Trophoblast cell (in vitro differentiated cells and primary cell): ENCODE measurements around the gene KBTBD13.

ENCODE experiments used
- DNase-seq, 2 donors: peaks; one replicate each; pipeline ENCODE4 v3.0.0-alpha.2; 2016
- H2AFZ ChIP-seq: 2 replicates; pipeline ENCODE4 v1.6.1; 2013; ENCODE audit warnings: low read length, moderate library complexity, mild to moderate bottlenecking; ENCODE audit not compliant: insufficient read depth, poor library complexity
- H2AK5ac ChIP-seq: 2 replicates; pipeline ENCODE4 v1.6.1; 2013; ENCODE audit warnings: mild to moderate bottlenecking, low read length
- H2BK120ac ChIP-seq: 2 replicates; pipeline ENCODE4 v1.6.1; 2013; ENCODE audit warnings: low read length, mild to moderate bottlenecking, moderate library complexity; ENCODE audit not compliant: insufficient read depth, poor library complexity
- H2BK12ac ChIP-seq: 2 replicates; pipeline ENCODE4 v1.6.1; 2013; ENCODE audit warnings: mild to moderate bottlenecking, low read length, moderate library complexity
- H2BK5ac ChIP-seq: 2 replicates; pipeline ENCODE4 v1.6.1; 2013; ENCODE audit warnings: low read length, low read depth, moderate library complexity, mild to moderate bottlenecking; ENCODE audit not compliant: poor library complexity
- H3K14ac ChIP-seq: 2 replicates; pipeline ENCODE4 v1.6.1; 2013; ENCODE audit warnings: mild to moderate bottlenecking, low read length
- H3K18ac ChIP-seq: 2 replicates; pipeline ENCODE4 v1.6.1; 2013; ENCODE audit warnings: mild to moderate bottlenecking, low read length
- H3K23ac ChIP-seq: 2 replicates; pipeline ENCODE4 v1.6.1; 2013; ENCODE audit warnings: low read length
- H3K27ac ChIP-seq: 2 replicates; pipeline ENCODE4 v1.5.1; 2013; ENCODE audit warnings: low read depth, mild to moderate bottlenecking, inconsistent platforms, low read length, moderate library complexity
- H3K27me3 ChIP-seq: 2 replicates; pipeline ENCODE4 v1.6.1; 2013; ENCODE audit warnings: inconsistent platforms, mild to moderate bottlenecking, low read length, moderate library complexity; ENCODE audit not compliant: insufficient read depth
- H3K36me3 ChIP-seq, 2 experiments: 1 replicate in 1 of 2; 2 replicates in 1 of 2; pipeline ENCODE4 v1.6.1; 2013; ENCODE audit warnings: low read length in 2 of 2, mild to moderate bottlenecking in 2 of 2, moderate library complexity in 1 of 2; ENCODE audit not compliant: insufficient read depth in 2 of 2, control insufficient read depth in 1 of 2
- H3K4ac ChIP-seq: 2 replicates; pipeline ENCODE4 v1.6.1; 2013; ENCODE audit warnings: low read depth, mild to moderate bottlenecking, low read length, moderate library complexity
- H3K4me1 ChIP-seq, 2 experiments: 1 replicate in 1 of 2; 2 replicates in 1 of 2; pipeline ENCODE4 v1.6.1; 2013; ENCODE audit warnings: low read length in 2 of 2, mild to moderate bottlenecking in 2 of 2, moderate library complexity in 1 of 2; ENCODE audit not compliant: insufficient read depth in 2 of 2, control insufficient read depth in 1 of 2
- H3K4me2 ChIP-seq: 2 replicates; pipeline ENCODE4 v1.6.1; 2013; ENCODE audit warnings: inconsistent platforms, mild to moderate bottlenecking, low read length, moderate library complexity
- H3K4me3 ChIP-seq: 2 replicates; pipeline ENCODE4 v1.5.1; 2013; ENCODE audit warnings: mild to moderate bottlenecking, low read depth, low read length, inconsistent platforms
- H3K79me1 ChIP-seq: one replicate; pipeline ENCODE4 v1.6.1; 2013; ENCODE audit warnings: low read length
- H3K79me2 ChIP-seq: 2 replicates; pipeline ENCODE4 v1.6.1; 2013; ENCODE audit warnings: low read length, mild to moderate bottlenecking; ENCODE audit not compliant: control insufficient read depth, insufficient read depth, poor library complexity
- H3K9ac ChIP-seq: 2 replicates; pipeline ENCODE4 v1.6.1; 2013; ENCODE audit warnings: mild to moderate bottlenecking, low read length
- H3K9me3 ChIP-seq: 2 replicates; pipeline ENCODE4 v1.6.1; 2013; ENCODE audit warnings: low read depth, mild to moderate bottlenecking, control low read depth, inconsistent platforms, low read length; ENCODE audit not compliant: insufficient read depth
- H4K12ac ChIP-seq: 2 replicates; pipeline ENCODE4 v1.6.1; 2013; ENCODE audit warnings: low read depth, mild to moderate bottlenecking, low read length, moderate library complexity
- H4K8ac ChIP-seq: 2 replicates; pipeline ENCODE4 v1.6.1; 2013; ENCODE audit warnings: low read depth, mild to moderate bottlenecking, low read length, moderate library complexity
- H4K91ac ChIP-seq: one replicate; pipeline ENCODE4 v1.6.1; 2013; ENCODE audit warnings: low read depth, mild to moderate bottlenecking, low read length, moderate library complexity
- WGBS: extraction: QIAGEN DNeasy Blood & Tissue Kit; methylation state at CpG from one replicate; pipeline ENCODE4 v1.1.7; 2013; ENCODE audit warnings: missing lambda C conversion rate; ENCODE audit not compliant: insufficient read length, insufficient coverage; ENCODE audit errors: extremely low coverage; 5-methylcytosine and 5-hydroxymethylcytosine counted together

The KBTBD13 gene

GRCh38 chr15:65028921-65029735 is 47.4 kb upstream of the KBTBD13 start, which contains the start of gene MTFMT:
Gene MTFMT (minus strand): TSS chr15:65029639. CDS start chr15:65029613, 26 bp downstream.
- Histone ChIP-seq H4K8ac (peak within 1 kb of the TSS; percentile 61), H2AFZ (peak within 1 kb of the TSS; percentile 90), H2BK12ac (no peak within 1 kb of the TSS), H3K18ac (peak within 1 kb of the TSS; percentile 97), H3K27ac (no peak within 1 kb of the TSS), H3K79me1 (peaks cover 5% of the 10 kb centered on the region), H3K27me3 (no peaks in the 10 kb centered on the region), H2BK120ac (peak within 1 kb of the TSS; percentile 31), H3K4ac (peak within 1 kb of the TSS; percentile 90), H3K79me2 (peaks cover 5% of the 10 kb centered on the region), H3K4me2 (peak within 1 kb of the TSS; percentile 99), H3K4me1 (peaks cover 2 to 3% of the 10 kb centered on the region in 2 experiments), H3K36me3 (no peaks in the 10 kb centered on the region), H2AK5ac (peak within 1 kb of the TSS; percentile 81), H3K14ac (peak within 1 kb of the TSS; percentile 93), H3K4me3 (peak within 1 kb of the TSS; percentile 94), H4K91ac (peak within 1 kb of the TSS; percentile 55), H3K9me3 (peaks cover 2% of the 10 kb centered on the region), H3K23ac (no peak within 1 kb of the TSS), H2BK5ac (peak within 1 kb of the TSS; percentile 16), H3K9ac (peak within 1 kb of the TSS; percentile 94), H4K12ac (peak within 1 kb of the TSS; percentile 77)
- WGBS, result no CpG with 5 or more reads among the region's 73 CpGs
- peak; percentile 74 to 86 for DNase-seq

GRCh38 chr15:65029736-65030208 is 46.8 kb upstream of the KBTBD13 start:
- DNase-seq, result no peak
- no peak overlapping the region for H3K18ac ChIP-seq

GRCh38 chr15:65032801-65033537 is 43.6 kb upstream of the KBTBD13 start:
- no peaks in the 10 kb centered on the region for H3K36me3 ChIP-seq
- no peak overlapping the region for H3K4me2 ChIP-seq
- no peaks in the 10 kb centered on the region for H3K27me3 ChIP-seq
- H3K4me1 ChIP-seq, result peaks cover 2 to 3% of the 10 kb centered on the region in 2 experiments
- H2BK120ac ChIP-seq, result no peak overlapping the region
- H3K79me1 ChIP-seq, result peaks cover 5% of the 10 kb centered on the region
- no CpG with 5 or more reads among the region's 13 CpGs for WGBS
- H3K27ac ChIP-seq, result no peak overlapping the region
- no peak overlapping the region for H3K23ac ChIP-seq
- H2AK5ac ChIP-seq, result no peak overlapping the region
- H2BK12ac ChIP-seq, result no peak overlapping the region
- H3K79me2 ChIP-seq, result peaks cover 5% of the 10 kb centered on the region
- no peak overlapping the region for H3K4ac ChIP-seq
- H2BK5ac ChIP-seq, result no peak overlapping the region
- H4K91ac ChIP-seq, result no peak overlapping the region
- H4K12ac ChIP-seq, result no peak overlapping the region
- H3K9me3 ChIP-seq, result peaks cover 2% of the 10 kb centered on the region
- no peak overlapping the region for H3K14ac ChIP-seq
- no peak overlapping the region for H3K4me3 ChIP-seq
- peak; percentile 60 to 76 for DNase-seq
- H3K18ac ChIP-seq, result no peak overlapping the region
- no peak overlapping the region for H2AFZ ChIP-seq
- H3K9ac ChIP-seq, result no peak overlapping the region
- H4K8ac ChIP-seq, result no peak overlapping the region

More at GRCh38 chr15:65029736-65030208, 46.8 kb upstream of the KBTBD13 start:
- Histone ChIP-seq H3K79me2 (peaks cover 5% of the 10 kb centered on the region), H3K27ac (no peak overlapping the region), H2AFZ (no peak overlapping the region), H3K23ac (no peak overlapping the region), H2AK5ac (no peak overlapping the region), H3K27me3 (no peaks in the 10 kb centered on the region), H3K36me3 (no peaks in the 10 kb centered on the region), H4K8ac (no peak overlapping the region), H2BK12ac (no peak overlapping the region), H4K12ac (no peak overlapping the region), H3K4ac (no peak overlapping the region), H3K79me1 (peaks cover 5% of the 10 kb centered on the region), H4K91ac (no peak overlapping the region), H3K14ac (no peak overlapping the region), H2BK5ac (no peak overlapping the region), H3K4me1 (peaks cover 2 to 3% of the 10 kb centered on the region in 2 experiments), H3K9me3 (peaks cover 2% of the 10 kb centered on the region), H3K4me3 (peak overlapping the region; percentile 10), H3K9ac (no peak overlapping the region), H3K4me2 (peak overlapping the region; percentile 99), H2BK120ac (no peak overlapping the region)
- no CpG with 5 or more reads among the region's 12 CpGs for WGBS

GRCh38 chr15:65033659-65034269 is 42.8 kb upstream of the KBTBD13 start:
- no peak overlapping the region for H3K23ac ChIP-seq
- peaks cover 0 to 2% of the 10 kb centered on the region in 2 experiments for H3K4me1 ChIP-seq
- no peak overlapping the region for H2BK12ac ChIP-seq
- H3K14ac ChIP-seq, result no peak overlapping the region
- WGBS, result no CpG with 5 or more reads among the region's 4 CpGs
- H2AFZ ChIP-seq, result no peak overlapping the region
- H3K4ac ChIP-seq, result no peak overlapping the region
- no peak overlapping the region for H4K91ac ChIP-seq
- no peaks in the 10 kb centered on the region for H3K27me3 ChIP-seq
- H3K4me2 ChIP-seq, result no peak overlapping the region
- peaks cover 5% of the 10 kb centered on the region for H3K79me1 ChIP-seq
- H2BK5ac ChIP-seq, result no peak overlapping the region
- H3K9me3 ChIP-seq, result peaks cover 2% of the 10 kb centered on the region
- no peak overlapping the region for H3K9ac ChIP-seq
- H3K36me3 ChIP-seq, result no peaks in the 10 kb centered on the region
- no peak overlapping the region for H4K8ac ChIP-seq
- no peak overlapping the region for H2BK120ac ChIP-seq
- H3K4me3 ChIP-seq, result no peak overlapping the region
- no peak for DNase-seq
- H3K79me2 ChIP-seq, result peaks cover 5% of the 10 kb centered on the region
- no peak overlapping the region for H3K27ac ChIP-seq
- no peak overlapping the region for H3K18ac ChIP-seq
- H4K12ac ChIP-seq, result no peak overlapping the region
- no peak overlapping the region for H2AK5ac ChIP-seq
